ENCODE results near the gene GPR26. TPM values are rescaled to one million over a fixed set of nuclear protein-coding genes. Genes with fewer than 3 reads are reported as not detected.

GPR26 gene
- polyA plus RNA-seq, 1 experiment = 0.01 TPM

- no peak overlapping the region for H3K4me3 ChIP-seq (ENCODE audit: low read depth, low read length)
- ChIA-PET POLR2A (no interaction called here), CTCF (interaction anchor here (1.0 kb wide), 2 partner anchors 25 to 251 kb away, joined by 3 read pairs; no protein-coding TSS in a partner anchor)
- H3K36me3 ChIP-seq (ENCODE audit: control insufficient read depth, insufficient read depth, low read length) = no peaks in the 10 kb centered on the region
- H3K27me3 ChIP-seq (ENCODE audit: control insufficient read depth, insufficient read depth, low read length) = no peaks in the 10 kb centered on the region
- DNase-seq (ENCODE audit: low read depth) = peak; percentile 19
- TF ChIP-seq, protein P1, sequence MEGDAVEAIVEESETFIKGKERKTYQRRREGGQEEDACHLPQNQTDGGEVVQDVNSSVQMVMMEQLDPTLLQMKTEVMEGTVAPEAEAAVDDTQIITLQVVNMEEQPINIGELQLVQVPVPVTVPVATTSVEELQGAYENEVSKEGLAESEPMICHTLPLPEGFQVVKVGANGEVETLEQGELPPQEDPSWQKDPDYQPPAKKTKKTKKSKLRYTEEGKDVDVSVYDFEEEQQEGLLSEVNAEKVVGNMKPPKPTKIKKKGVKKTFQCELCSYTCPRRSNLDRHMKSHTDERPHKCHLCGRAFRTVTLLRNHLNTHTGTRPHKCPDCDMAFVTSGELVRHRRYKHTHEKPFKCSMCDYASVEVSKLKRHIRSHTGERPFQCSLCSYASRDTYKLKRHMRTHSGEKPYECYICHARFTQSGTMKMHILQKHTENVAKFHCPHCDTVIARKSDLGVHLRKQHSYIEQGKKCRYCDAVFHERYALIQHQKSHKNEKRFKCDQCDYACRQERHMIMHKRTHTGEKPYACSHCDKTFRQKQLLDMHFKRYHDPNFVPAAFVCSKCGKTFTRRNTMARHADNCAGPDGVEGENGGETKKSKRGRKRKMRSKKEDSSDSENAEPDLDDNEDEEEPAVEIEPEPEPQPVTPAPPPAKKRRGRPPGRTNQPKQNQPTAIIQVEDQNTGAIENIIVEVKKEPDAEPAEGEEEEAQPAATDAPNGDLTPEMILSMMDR (IDR thresholded peaks at IDR 0.05; ENCODE audit: insufficient read depth, low read depth, low read length) = no peak
Measured at GRCh38 chr10:123743441-123744223, 77.5 kb downstream of the GPR26 start.

- Histone ChIP-seq H3K27me3 (ENCODE audit: control insufficient read depth, insufficient read depth, low read length) (no peaks in the 10 kb centered on the region), H3K36me3 (ENCODE audit: control insufficient read depth, insufficient read depth, low read length) (no peaks in the 10 kb centered on the region), H3K4me3 (ENCODE audit: low read depth, low read length) (no peak overlapping the region)
- TF ChIP-seq, protein P1 (IDR thresholded peaks at IDR 0.05; ENCODE audit: insufficient read depth, low read depth, low read length) = no peak
- no peak for DNase-seq (ENCODE audit: low read depth)
- CTCF ChIA-PET = interaction anchor here (1.0 kb wide), 1 partner anchor 250 kb away, joined by 3 read pairs; no protein-coding TSS in a partner anchor
- POLR2A ChIA-PET = no interaction called here
Measured at GRCh38 chr10:123744224-123744536, 78.0 kb downstream of the GPR26 start.

Other genes with a start within 250 kb of the GPR26 start
- 13.9 and 14.4 TPM in 2 replicates for gene CPXM2, start 225.5 kb downstream of the GPR26 start, polyA plus RNA-seq (2011; rRNA removed)